ENCODE results near the gene NME5.
A peak's percentile ranks its signal among the peaks of the same experiment; 100 is the strongest.

The NME5 gene

GRCh38 chr5:138132543-138132942 lies 6.7 kb downstream of the NME5 start:
- DNase-seq (ENCODE audit: low spot score) = no peak

GRCh38 chr5:138129347-138129746 lies 9.9 kb downstream of the NME5 start:
- no peak for DNase-seq (ENCODE audit: low spot score)

GRCh38 chr5:138128334-138128733 lies 10.9 kb downstream of the NME5 start:
- no peak for DNase-seq (ENCODE audit: low spot score)

GRCh38 chr5:138115254-138115653 lies 24.0 kb downstream of the NME5 start:
- DNase-seq (ENCODE audit: low spot score) = no peak

GRCh38 chr5:138111937-138112336 lies 27.3 kb downstream of the NME5 start:
- DNase-seq (ENCODE audit: low spot score) = peak; percentile 22

GRCh38 chr5:138111181-138111580 lies 28.0 kb downstream of the NME5 start:
- DNase-seq (ENCODE audit: low spot score) = no peak

GRCh38 chr5:138110266-138110963 lies 28.8 kb downstream of the NME5 start:
- no peak for DNase-seq (ENCODE audit: low spot score)

- no peak for DNase-seq (ENCODE audit: low spot score)
Measured at GRCh38 chr5:138109463-138110265, 29.6 kb downstream of the NME5 start.

GRCh38 chr5:138107213-138107612 lies 32.0 kb downstream of the NME5 start:
- no peak for DNase-seq (ENCODE audit: low spot score)

- DNase-seq (ENCODE audit: low spot score) = no peak
Measured at GRCh38 chr5:138105709-138106108, 33.5 kb downstream of the NME5 start.

GRCh38 chr5:138103319-138103637 lies 36.0 kb downstream of the NME5 start:
- no peak for DNase-seq (ENCODE audit: low spot score)

GRCh38 chr5:138102454-138103318 lies 36.5 kb downstream of the NME5 start:
- DNase-seq (ENCODE audit: low spot score) = no peak

- no peak for DNase-seq (ENCODE audit: low spot score)
Measured at GRCh38 chr5:138096997-138097828, 42.0 kb downstream of the NME5 start.

- no peak for DNase-seq (ENCODE audit: low spot score)
Measured at GRCh38 chr5:138096363-138096762, 42.9 kb downstream of the NME5 start.

- no peak for DNase-seq (ENCODE audit: low spot score)
Measured at GRCh38 chr5:138095100-138095907, 43.9 kb downstream of the NME5 start.

GRCh38 chr5:138093036-138093435 lies 46.2 kb downstream of the NME5 start:
- DNase-seq (ENCODE audit: low spot score) = no peak

- DNase-seq (ENCODE audit: low spot score) = no peak
Measured at GRCh38 chr5:138092301-138092700, 46.9 kb downstream of the NME5 start.

GRCh38 chr5:138091685-138092084 lies 47.5 kb downstream of the NME5 start:
- DNase-seq (ENCODE audit: low spot score) = no peak

- DNase-seq (ENCODE audit: low spot score) = no peak
Measured at GRCh38 chr5:138083702-138084101, 55.5 kb downstream of the NME5 start, which contains the start of gene WNT8A. Gene WNT8A, plus strand, starts transcription at chr5:138084033. Its CDS starts 95 bp downstream, at chr5:138084128.

GRCh38 chr5:138082033-138082432 lies 57.2 kb downstream of the NME5 start:
- no peak for DNase-seq (ENCODE audit: low spot score)

All from AG08395 (cell line).